Mesothelial cell of epicardium (in vitro differentiated cells): ENCODE data around the gene SAT1. TPM values are rescaled to one million over a fixed set of nuclear protein-coding genes. Genes with fewer than 3 reads are reported as not detected.

Source experiments
- DNase-seq, 2 experiments: peaks; one replicate each; pipeline ENCODE4 v3.0.0; 2021; ENCODE audit warnings: low spot score in 2 of 2; ENCODE audit not compliant: unreplicated experiment in 2 of 2
- H3K27ac Mint-ChIP-seq: 2 replicates; pipeline ENCODE4 v1.8.0; 2021; ENCODE audit warnings: mixed read lengths
- H3K27me3 Mint-ChIP-seq: 2 replicates; pipeline ENCODE4 v1.8.0; 2021; ENCODE audit warnings: low read depth, mixed read lengths
- H3K36me3 Mint-ChIP-seq: 2 replicates; pipeline ENCODE4 v1.8.0; 2021; ENCODE audit warnings: mixed read lengths
- H3K4me1 Mint-ChIP-seq: 2 replicates; pipeline ENCODE4 v1.8.0; 2021; ENCODE audit warnings: mixed read lengths
- H3K4me3 Mint-ChIP-seq: 2 replicates; pipeline ENCODE4 v1.8.0; 2021; ENCODE audit warnings: mild to moderate bottlenecking, moderate library complexity, mixed read lengths
- H3K9me3 Mint-ChIP-seq: 2 replicates; pipeline ENCODE4 v1.8.0; 2021; ENCODE audit warnings: mixed read lengths
- CTCF ChIP-seq: fragments of 200-600 bp; sonication (generic); IDR thresholded peaks from one replicate; pipeline ENCODE4 v1.5.0; 2021; ENCODE audit warnings: antibody characterized with exemption; ENCODE audit not compliant: unreplicated experiment
- total RNA-seq: library from RNA; stranded (reverse); gene quantifications from 3 replicates; pipeline ENCODE4 v1.2.1, GENCODE V29; 2021

The SAT1 gene
- total RNA-seq, 1 donor from 2014 or later, result 236 TPM

- no peaks in the 10 kb centered on the region for H3K27me3 Mint-ChIP-seq
- H3K36me3 Mint-ChIP-seq, result peaks cover 23% of the 10 kb centered on the region
- peaks cover 27% of the 10 kb centered on the region for H3K4me1 Mint-ChIP-seq
- no peak overlapping the region for H3K4me3 Mint-ChIP-seq
- no peak for TF ChIP-seq CTCF
- H3K9me3 Mint-ChIP-seq, result no peaks in the 10 kb centered on the region
- peak overlapping the region; percentile 56 for H3K27ac Mint-ChIP-seq
- DNase-seq, result no peak
Measured at GRCh38 chrX:23787745-23788118, 4.8 kb downstream of the SAT1 start.

- no peak for DNase-seq
- Mint-ChIP-seq H3K9me3 (no peaks in the 10 kb centered on the region), H3K36me3 (peaks cover 23% of the 10 kb centered on the region), H3K27me3 (no peaks in the 10 kb centered on the region), H3K4me1 (peaks cover 31% of the 10 kb centered on the region), H3K27ac (no peak overlapping the region), H3K4me3 (no peak overlapping the region)
- TF ChIP-seq CTCF, result no peak
Measured at GRCh38 chrX:23788521-23788920, 5.5 kb downstream of the SAT1 start.

GRCh38 chrX:23788946-23789345 lies 6.0 kb downstream of the SAT1 start:
- TF ChIP-seq CTCF, result no peak
- Mint-ChIP-seq H3K9me3 (no peaks in the 10 kb centered on the region), H3K36me3 (peaks cover 21% of the 10 kb centered on the region), H3K27ac (no peak overlapping the region), H3K4me1 (peaks cover 27% of the 10 kb centered on the region), H3K27me3 (no peaks in the 10 kb centered on the region), H3K4me3 (no peak overlapping the region)
- DNase-seq, result no peak

- Mint-ChIP-seq H3K9me3 (no peaks in the 10 kb centered on the region), H3K4me3 (no peak overlapping the region), H3K4me1 (peaks cover 22% of the 10 kb centered on the region), H3K27me3 (no peaks in the 10 kb centered on the region), H3K27ac (no peak overlapping the region), H3K36me3 (peaks cover 18% of the 10 kb centered on the region)
- DNase-seq, result no peak
- TF ChIP-seq CTCF, result no peak
Measured at GRCh38 chrX:23789386-23790154, 6.6 kb downstream of the SAT1 start.

GRCh38 chrX:23790155-23790497 lies 7.2 kb downstream of the SAT1 start:
- H3K27ac Mint-ChIP-seq, result no peak overlapping the region
- no peak for TF ChIP-seq CTCF
- peaks cover 22% of the 10 kb centered on the region for H3K4me1 Mint-ChIP-seq
- no peak overlapping the region for H3K4me3 Mint-ChIP-seq
- H3K36me3 Mint-ChIP-seq, result peaks cover 17% of the 10 kb centered on the region
- no peaks in the 10 kb centered on the region for H3K27me3 Mint-ChIP-seq
- H3K9me3 Mint-ChIP-seq, result no peaks in the 10 kb centered on the region
- DNase-seq, result no peak
